Esophagus muscularis mucosa (tissue), 4 donors: Measurements from ENCODE around the gene SLC24A4. TPM values are rescaled to one million over a fixed set of nuclear protein-coding genes. Genes with fewer than 3 reads are reported as not detected.

ENCODE experiments used
- DNase-seq: peaks from one replicate; pipeline ENCODE4 v3.0.0-alpha.2; 2017; ENCODE audit errors: extremely low spot score
- H3K27ac ChIP-seq, 4 donors: fragments of 200-600 bp; sonication (generic); replicated peaks in 1 of 4; 1 replicate in 3 of 4; 2 replicates in 1 of 4; pipeline ENCODE4 v1.5.1; 2016 to 2019; ENCODE audit warnings: mild to moderate bottlenecking in 1 of 4
- H3K27me3 ChIP-seq, 4 donors: fragments of 200-600 bp; sonication (generic); one replicate each; pipeline versions ENCODE4 v1.5.1 to v1.6.0; 2016 to 2019
- H3K36me3 ChIP-seq, 4 donors: fragments of 200-600 bp; sonication (generic); one replicate each; pipeline ENCODE4 v1.5.1; 2016 to 2019
- H3K4me1 ChIP-seq, 4 donors: fragments of 200-600 bp; sonication (generic); one replicate each; pipeline ENCODE4 v1.5.1; 2016 to 2019
- H3K4me3 ChIP-seq, 4 donors: fragments of 200-600 bp; sonication (generic); 1 replicate in 2 of 4; 2 replicates in 2 of 4; pipeline ENCODE4 v1.5.1; 2016 to 2019; ENCODE audit warnings: mild to moderate bottlenecking in 4 of 4, moderate library complexity in 1 of 4
- H3K9me3 ChIP-seq, 4 donors: fragments of 200-600 bp; sonication (generic); 1 replicate in 3 of 4; 2 replicates in 1 of 4; pipeline ENCODE4 v1.5.1; 2016 to 2019
- CTCF ChIP-seq, 3 experiments: fragments of 200-600 bp in 2 of 3; fragments of 450-650 bp in 1 of 3; sonication (generic) in 2 of 3; IDR thresholded peaks; one replicate each; pipeline ENCODE4 v1.5.1; 2017 to 2019; ENCODE audit warnings: antibody characterized with exemption in 3 of 3, mild to moderate bottlenecking in 2 of 3, moderate library complexity in 1 of 3
- EP300 ChIP-seq: sonication (generic); formaldehyde crosslinking; IDR thresholded peaks from one replicate; pipeline ENCODE4 v1.6.1; 2017; ENCODE audit warnings: antibody characterized with exemption
- POLR2A ChIP-seq: fragments of 450-650 bp; IDR thresholded peaks from one replicate; pipeline ENCODE4 v1.6.1; 2017; ENCODE audit warnings: antibody characterized with exemption, moderate library complexity, mild to moderate bottlenecking, low read depth
- POLR2AphosphoS5 ChIP-seq, 2 donors: sonication (generic); formaldehyde crosslinking; IDR thresholded peaks; one replicate each; pipeline ENCODE4 v1.6.1; 2017; ENCODE audit warnings: antibody characterized with exemption in 2 of 2
- WGBS: methylation state at CpG from one replicate; pipeline ENCODE4 v1.1.5; 2018; 5-methylcytosine and 5-hydroxymethylcytosine counted together
- intact Hi-C: fragments of 100-400 bp; cut with DNase I; formaldehyde crosslinking; loops from one replicate; pipeline ENCODE4 v1.15.1; 2023
- total RNA-seq, 4 donors: library from RNA; depleted of rRNA; stranded (reverse); fragments of >200 nt; gene quantifications; one replicate each; pipeline versions ENCODE4 v1.1.0 to v1.2.1, GENCODE V29; 2016

Gene SLC24A4
- total RNA-seq, 4 donors from 2014 or later: 1.7 to 2.9 (median 2.1) TPM

GRCh38 chr14:92473969-92474535, 151.1 kb downstream of the SLC24A4 start:
- 87% methylated on average over 3 of the region's 3 CpGs for WGBS
- Histone ChIP-seq H3K36me3 (no peaks in the 10 kb centered on the region), H3K27ac (peak overlapping the region in 3 of 4 donors; percentile 8 to 68 (median 47)), H3K27me3 (no peaks in the 10 kb centered on the region), H3K9me3 (peaks cover 0 to 7% (median 0%) of the 10 kb centered on the region in 4 donors), H3K4me1 (peaks cover 0 to 15% (median 9%) of the 10 kb centered on the region in 4 donors), H3K4me3 (no peak overlapping the region)
- DNase-seq: no peak
- intact Hi-C loops: no loop called here
- no peak for TF ChIP-seq POLR2AphosphoS5 (IDR thresholded peaks at IDR 0.05)

- Histone ChIP-seq H3K27me3 (no peaks in the 10 kb centered on the region), H3K9me3 (peaks cover 0 to under 1% (median 0%) of the 10 kb centered on the region in 4 donors), H3K4me3 (no peak overlapping the region), H3K4me1 (peaks cover 0 to 15% (median 9%) of the 10 kb centered on the region in 4 donors), H3K36me3 (no peaks in the 10 kb centered on the region), H3K27ac (peak overlapping the region; percentile 13 to 47 (median 28))
- TF ChIP-seq POLR2AphosphoS5 (IDR thresholded peaks at IDR 0.05) (no peak), CTCF (IDR thresholded peaks at IDR 0.05) (no peak), EP300 (no peak), POLR2A (no peak)
- intact Hi-C loops: no loop called here
- WGBS: 100% methylated on average over 1 of the region's 1 CpG
- no peak for DNase-seq
Observed at GRCh38 chr14:92475037-92475436, 152.1 kb downstream of the SLC24A4 start.

GRCh38 chr14:92475451-92476187, 152.7 kb downstream of the SLC24A4 start:
- peak overlapping the region; percentile 13 to 47 (median 29) for H3K27ac ChIP-seq
- H3K27me3 ChIP-seq: no peaks in the 10 kb centered on the region
- intact Hi-C loops: no loop called here
- peaks cover 0 to 15% (median 9%) of the 10 kb centered on the region in 4 donors for H3K4me1 ChIP-seq
- no peaks in the 10 kb centered on the region for H3K36me3 ChIP-seq
- no peak for DNase-seq
- 68% methylated on average over 14 of the region's 14 CpGs for WGBS
- H3K4me3 ChIP-seq: no peak overlapping the region
- no peaks in the 10 kb centered on the region for H3K9me3 ChIP-seq
- no peak for TF ChIP-seq POLR2A
- peak; percentile 27 to 66 for TF ChIP-seq POLR2AphosphoS5 (IDR thresholded peaks at IDR 0.05)

- TF ChIP-seq CTCF (IDR thresholded peaks at IDR 0.05) (no peak), POLR2A (no peak), POLR2AphosphoS5 (IDR thresholded peaks at IDR 0.05) (no peak), EP300 (no peak)
- no peaks in the 10 kb centered on the region for H3K9me3 ChIP-seq
- no peaks in the 10 kb centered on the region for H3K36me3 ChIP-seq
- intact Hi-C loops: no loop called here
- 82% methylated on average over 3 of the region's 3 CpGs for WGBS
- peaks cover 0 to 5% (median 4%) of the 10 kb centered on the region in 4 donors for H3K4me1 ChIP-seq
- H3K27me3 ChIP-seq: no peaks in the 10 kb centered on the region
- DNase-seq: no peak
- no peak overlapping the region for H3K4me3 ChIP-seq
- H3K27ac ChIP-seq: no peak overlapping the region
Observed at GRCh38 chr14:92480856-92481255, 157.9 kb downstream of the SLC24A4 start.

- Histone ChIP-seq H3K36me3 (no peaks in the 10 kb centered on the region), H3K9me3 (no peaks in the 10 kb centered on the region), H3K4me1 (peaks cover 0 to 5% (median 4%) of the 10 kb centered on the region in 4 donors), H3K4me3 (no peak overlapping the region), H3K27ac (no peak overlapping the region), H3K27me3 (no peaks in the 10 kb centered on the region)
- WGBS: 43% methylated on average over 1 of the region's 1 CpG
- TF ChIP-seq EP300: no peak
- TF ChIP-seq POLR2A: no peak
- intact Hi-C loops: no loop called here
- no peak for DNase-seq
Observed at GRCh38 chr14:92481386-92481785, 158.4 kb downstream of the SLC24A4 start.

GRCh38 chr14:92481811-92482555, 159.0 kb downstream of the SLC24A4 start:
- intact Hi-C loops: no loop called here
- no peak for DNase-seq
- Histone ChIP-seq H3K4me1 (peaks cover 1 to 6% (median 5%) of the 10 kb centered on the region in 4 donors), H3K9me3 (no peaks in the 10 kb centered on the region), H3K4me3 (no peak overlapping the region), H3K27ac (no peak overlapping the region), H3K36me3 (no peaks in the 10 kb centered on the region), H3K27me3 (no peaks in the 10 kb centered on the region)
- no peak for TF ChIP-seq CTCF (IDR thresholded peaks at IDR 0.05)
- TF ChIP-seq POLR2AphosphoS5 (IDR thresholded peaks at IDR 0.05): no peak
- no peak for TF ChIP-seq POLR2A
- 73% methylated on average over 1 of the region's 1 CpG for WGBS
